ENCODE measurements around the gene BTNL2. TPM values are rescaled to one million over a fixed set of nuclear protein-coding genes. Genes with fewer than 3 reads are reported as not detected.

The BTNL2 gene
- total RNA-seq, 1 experiment from 2014 or later: not detected

DNA sequence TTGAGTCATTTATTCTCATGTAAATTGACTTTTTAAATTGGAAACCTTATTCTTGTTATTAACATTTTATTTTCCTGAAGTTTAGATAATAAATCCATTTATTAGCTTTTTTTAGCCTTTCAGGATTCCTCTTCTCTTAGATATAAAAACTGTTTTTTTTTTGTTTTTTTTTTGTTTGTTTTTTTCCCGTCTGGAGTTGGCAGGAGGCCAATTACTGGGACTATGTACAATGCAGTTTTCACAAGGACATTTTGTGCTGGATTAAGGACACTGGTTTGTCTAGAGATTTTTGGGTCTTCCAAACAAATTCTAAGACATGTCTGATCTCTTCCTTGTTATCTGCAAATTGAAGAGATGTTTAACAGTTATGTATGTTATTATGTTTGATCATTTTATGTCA is 1.3 kb downstream of the BTNL2 start:
- CTCF ChIA-PET: interaction anchor here (0.7 kb wide), 1 partner anchor 11 kb away, joined by 3 read pairs; no protein-coding TSS in a partner anchor
- in situ Hi-C loops (cut with HindIII; ENCODE audit: low pct_unique_long_range_greater_than_20kb, low sequenced_read_pairs): no loop called here

GRCh38 chr6:32402812-32403211 is 4.2 kb downstream of the BTNL2 start:
- ChIA-PET POLR2A (no interaction called here), CTCF (interaction anchor here (1.1 kb wide), 1 partner anchor 11 kb away, joined by 4 read pairs; no protein-coding TSS in a partner anchor)
- no peak for ATAC-seq
- BruUV-seq (replicated peaks): no TSS peak
- in situ Hi-C loops (cut with HindIII; ENCODE audit: low pct_unique_long_range_greater_than_20kb, low sequenced_read_pairs): no loop called here
- no peak for TF ChIP-seq SIN3A (IDR thresholded peaks at IDR 0.05; ENCODE audit: borderline replicate concordance, insufficient read depth, low read depth, low read length)
- intact Hi-C loops (cut with micrococcal nuclease; ENCODE audit: unreplicated experiment): no loop called here
- Histone ChIP-seq H3K9me3 (ENCODE audit: control insufficient read depth, insufficient read depth, low read depth, low read length) (no peaks in the 10 kb centered on the region), H3K36me3 (ENCODE audit: control insufficient read depth, insufficient read depth, low read length) (no peaks in the 10 kb centered on the region), H3K4me3 (ENCODE audit: low read depth in 2 of 2, low read length in 2 of 2) (no peak overlapping the region), H3K27me3 (ENCODE audit: control insufficient read depth, insufficient read depth, low read length) (peaks cover 34% of the 10 kb centered on the region), H3K27ac (ENCODE audit: low read length) (no peak overlapping the region), H3K4me1 (ENCODE audit: control insufficient read depth, insufficient read depth, low read length) (peaks cover 4% of the 10 kb centered on the region; the same call in 1 of the 2 replicates)
- DNase-seq (ENCODE audit: low read depth, low spot score): no peak

More for the DNA sequence above, 1.3 kb downstream of the BTNL2 start:
- H3K27me3 ChIP-seq (ENCODE audit: control insufficient read depth, insufficient read depth, low read length): peaks cover 48% of the 10 kb centered on the region
- TF ChIP-seq SIN3A (IDR thresholded peaks at IDR 0.05; ENCODE audit: borderline replicate concordance, insufficient read depth, low read depth, low read length) (no peak), POLR2AphosphoS5 (IDR thresholded peaks at IDR 0.05; ENCODE audit: low read depth, low read length) (no peak), TCF7L2 (IDR thresholded peaks at IDR 0.05; ENCODE audit: low read depth, low read length) (no peak), CTCF (IDR thresholded peaks at IDR 0.05) (no peak), REST (IDR thresholded peaks at IDR 0.05; ENCODE audit: insufficient read depth in 1 of 2, low read depth in 2 of 2, low read length in 1 of 2) (no peak)
- H3K27ac ChIP-seq (ENCODE audit: low read length): no peak overlapping the region
- POLR2A ChIA-PET: no interaction called here
- BruUV-seq (replicated peaks): no TSS peak
- intact Hi-C loops (cut with micrococcal nuclease; ENCODE audit: unreplicated experiment): no loop called here
- peaks cover 4% of the 10 kb centered on the region; the same call in 1 of the 2 replicates for H3K4me1 ChIP-seq (ENCODE audit: control insufficient read depth, insufficient read depth, low read length)
- no peak overlapping the region for H3K4me3 ChIP-seq (ENCODE audit: low read depth in 2 of 2, low read length in 2 of 2)
- no peaks in the 10 kb centered on the region for H3K9me3 ChIP-seq (ENCODE audit: control insufficient read depth, insufficient read depth, low read depth, low read length)
- H3K36me3 ChIP-seq (ENCODE audit: control insufficient read depth, insufficient read depth, low read length): no peaks in the 10 kb centered on the region
- ATAC-seq: no peak
- no peak for DNase-seq (ENCODE audit: low read depth, low spot score)

- no peak for TF ChIP-seq CTCF (IDR thresholded peaks at IDR 0.05)
- no peak for TF ChIP-seq POLR2AphosphoS5 (IDR thresholded peaks at IDR 0.05; ENCODE audit: low read depth, low read length)
- no peak for TF ChIP-seq TCF7L2 (IDR thresholded peaks at IDR 0.05; ENCODE audit: low read depth, low read length)
- no peak for TF ChIP-seq SIN3A (IDR thresholded peaks at IDR 0.05; ENCODE audit: borderline replicate concordance, insufficient read depth, low read depth, low read length)
- TF ChIP-seq REST (IDR thresholded peaks at IDR 0.05; ENCODE audit: insufficient read depth in 1 of 2, low read depth in 2 of 2, low read length in 1 of 2): no peak
- ATAC-seq (no peak), DNase-seq (ENCODE audit: low read depth, low spot score) (no peak)
- Histone ChIP-seq H3K27me3 (ENCODE audit: control insufficient read depth, insufficient read depth, low read length) (peaks cover 25% of the 10 kb centered on the region), H3K4me1 (ENCODE audit: control insufficient read depth, insufficient read depth, low read length) (peaks cover 4% of the 10 kb centered on the region; the same call in 1 of the 2 replicates), H3K27ac (ENCODE audit: low read length) (no peak overlapping the region), H3K9me3 (ENCODE audit: control insufficient read depth, insufficient read depth, low read depth, low read length) (no peaks in the 10 kb centered on the region), H3K36me3 (ENCODE audit: control insufficient read depth, insufficient read depth, low read length) (no peaks in the 10 kb centered on the region), H3K4me3 (ENCODE audit: low read depth in 2 of 2, low read length in 2 of 2) (no peak overlapping the region)
- POLR2A ChIA-PET: no interaction called here
- in situ Hi-C loops (cut with HindIII; ENCODE audit: low pct_unique_long_range_greater_than_20kb, low sequenced_read_pairs) (no loop called here), intact Hi-C loops (cut with micrococcal nuclease; ENCODE audit: unreplicated experiment) (no loop called here)
- CTCF ChIA-PET: no interaction called here
- no TSS peak for BruUV-seq (replicated peaks)
Observed at GRCh38 chr6:32401284-32401963, 5.6 kb downstream of the BTNL2 start.
